H1 (cell line): ENCODE measurements around the gene ANKRD50. TPM values are rescaled to one million over a fixed set of nuclear protein-coding genes. Genes with fewer than 3 reads are reported as not detected.

Experiments
- ASH2L ChIP-seq: fragments of 200-600, 300-600 bp; sonication (generic); IDR thresholded peaks from one replicate; pipeline ENCODE4 v1.7.1; 2017; ENCODE audit warnings: low read length
- CBX5 ChIP-seq: fragments of 300-800, 300-1000 bp; sonication (generic); IDR thresholded peaks from 2 replicates; pipeline ENCODE4 v1.7.1; 2016; ENCODE audit warnings: antibody characterized with exemption, low read length, low read depth
- JUND ChIP-seq: IDR thresholded peaks from 2 replicates; pipeline ENCODE4 v1.6.1; 2011; ENCODE audit warnings: mild to moderate bottlenecking, improper control_type of control experiment, low read length
- KDM5A ChIP-seq: fragments of 200-600 bp; IDR thresholded peaks from 2 replicates; pipeline ENCODE4 v1.7.1; 2012; ENCODE audit warnings: mild to moderate bottlenecking, low read length, inconsistent platforms, mixed read lengths
- NANOG ChIP-seq: IDR thresholded peaks from 2 replicates; pipeline ENCODE4 v1.6.1; 2011; ENCODE audit warnings: low read length, low read depth, mild to moderate bottlenecking, inconsistent platforms; ENCODE audit not compliant: insufficient read depth, poor library complexity, severe bottlenecking
- POU5F1 ChIP-seq: IDR thresholded peaks from 2 replicates; pipeline ENCODE4 v1.6.1; 2011; ENCODE audit warnings: low read depth, mild to moderate bottlenecking, low read length, moderate library complexity
- polyA plus RNA-seq, 7 experiments: library from polyadenylated mRNA; depleted of rRNA in 3 of 7; stranded (reverse) in 5 of 7; unstranded in 2 of 7; fragments of >200 nt in 5 of 7; fragments of 200-250 nt in 2 of 7; gene quantifications; 1 replicate in 5 of 7; 2 replicates in 1 of 7; 4 replicates in 1 of 7; pipeline versions ENCODE4 v1.2.1 to v1.2.3, GENCODE V29; 2011 to 2013; ENCODE audit warnings: missing spikeins in 2 of 7, mixed read lengths in 2 of 7
- total RNA-seq: library from RNA; stranded (reverse); fragmentation: NEBNext Ultra II Directional; extraction: Animal tissue kit (Norgen Biotek cat#: 25700); gene quantifications from 2 replicates; pipeline ENCODE4 v1.2.1, GENCODE V29; 2021
- TF ChIP-seq, protein P1 (sequence below): fragments of 300-600 bp; sonication (generic); IDR thresholded peaks from 2 replicates; pipeline ENCODE4 v1.7.1; 2012; ENCODE audit warnings: low read length, moderate library complexity, mild to moderate bottlenecking, inconsistent platforms; ENCODE audit not compliant: insufficient replicate concordance
- TF ChIP-seq, protein P2 (sequence below): IDR thresholded peaks from 2 replicates; pipeline ENCODE4 v1.6.1; 2011; ENCODE audit warnings: low read depth, mild to moderate bottlenecking, low read length; ENCODE audit not compliant: insufficient read depth

Gene ANKRD50
- total and polyA plus RNA-seq, 2 of the 8 experiments (the other 6 are each of a cell fraction or from before 2014, with no cell fraction given) = 8.5 to 25.0 TPM

GRCh38 chr4:124682384-124682783, 30.1 kb downstream of the ANKRD50 start (continued):
- TF ChIP-seq, protein P1, sequence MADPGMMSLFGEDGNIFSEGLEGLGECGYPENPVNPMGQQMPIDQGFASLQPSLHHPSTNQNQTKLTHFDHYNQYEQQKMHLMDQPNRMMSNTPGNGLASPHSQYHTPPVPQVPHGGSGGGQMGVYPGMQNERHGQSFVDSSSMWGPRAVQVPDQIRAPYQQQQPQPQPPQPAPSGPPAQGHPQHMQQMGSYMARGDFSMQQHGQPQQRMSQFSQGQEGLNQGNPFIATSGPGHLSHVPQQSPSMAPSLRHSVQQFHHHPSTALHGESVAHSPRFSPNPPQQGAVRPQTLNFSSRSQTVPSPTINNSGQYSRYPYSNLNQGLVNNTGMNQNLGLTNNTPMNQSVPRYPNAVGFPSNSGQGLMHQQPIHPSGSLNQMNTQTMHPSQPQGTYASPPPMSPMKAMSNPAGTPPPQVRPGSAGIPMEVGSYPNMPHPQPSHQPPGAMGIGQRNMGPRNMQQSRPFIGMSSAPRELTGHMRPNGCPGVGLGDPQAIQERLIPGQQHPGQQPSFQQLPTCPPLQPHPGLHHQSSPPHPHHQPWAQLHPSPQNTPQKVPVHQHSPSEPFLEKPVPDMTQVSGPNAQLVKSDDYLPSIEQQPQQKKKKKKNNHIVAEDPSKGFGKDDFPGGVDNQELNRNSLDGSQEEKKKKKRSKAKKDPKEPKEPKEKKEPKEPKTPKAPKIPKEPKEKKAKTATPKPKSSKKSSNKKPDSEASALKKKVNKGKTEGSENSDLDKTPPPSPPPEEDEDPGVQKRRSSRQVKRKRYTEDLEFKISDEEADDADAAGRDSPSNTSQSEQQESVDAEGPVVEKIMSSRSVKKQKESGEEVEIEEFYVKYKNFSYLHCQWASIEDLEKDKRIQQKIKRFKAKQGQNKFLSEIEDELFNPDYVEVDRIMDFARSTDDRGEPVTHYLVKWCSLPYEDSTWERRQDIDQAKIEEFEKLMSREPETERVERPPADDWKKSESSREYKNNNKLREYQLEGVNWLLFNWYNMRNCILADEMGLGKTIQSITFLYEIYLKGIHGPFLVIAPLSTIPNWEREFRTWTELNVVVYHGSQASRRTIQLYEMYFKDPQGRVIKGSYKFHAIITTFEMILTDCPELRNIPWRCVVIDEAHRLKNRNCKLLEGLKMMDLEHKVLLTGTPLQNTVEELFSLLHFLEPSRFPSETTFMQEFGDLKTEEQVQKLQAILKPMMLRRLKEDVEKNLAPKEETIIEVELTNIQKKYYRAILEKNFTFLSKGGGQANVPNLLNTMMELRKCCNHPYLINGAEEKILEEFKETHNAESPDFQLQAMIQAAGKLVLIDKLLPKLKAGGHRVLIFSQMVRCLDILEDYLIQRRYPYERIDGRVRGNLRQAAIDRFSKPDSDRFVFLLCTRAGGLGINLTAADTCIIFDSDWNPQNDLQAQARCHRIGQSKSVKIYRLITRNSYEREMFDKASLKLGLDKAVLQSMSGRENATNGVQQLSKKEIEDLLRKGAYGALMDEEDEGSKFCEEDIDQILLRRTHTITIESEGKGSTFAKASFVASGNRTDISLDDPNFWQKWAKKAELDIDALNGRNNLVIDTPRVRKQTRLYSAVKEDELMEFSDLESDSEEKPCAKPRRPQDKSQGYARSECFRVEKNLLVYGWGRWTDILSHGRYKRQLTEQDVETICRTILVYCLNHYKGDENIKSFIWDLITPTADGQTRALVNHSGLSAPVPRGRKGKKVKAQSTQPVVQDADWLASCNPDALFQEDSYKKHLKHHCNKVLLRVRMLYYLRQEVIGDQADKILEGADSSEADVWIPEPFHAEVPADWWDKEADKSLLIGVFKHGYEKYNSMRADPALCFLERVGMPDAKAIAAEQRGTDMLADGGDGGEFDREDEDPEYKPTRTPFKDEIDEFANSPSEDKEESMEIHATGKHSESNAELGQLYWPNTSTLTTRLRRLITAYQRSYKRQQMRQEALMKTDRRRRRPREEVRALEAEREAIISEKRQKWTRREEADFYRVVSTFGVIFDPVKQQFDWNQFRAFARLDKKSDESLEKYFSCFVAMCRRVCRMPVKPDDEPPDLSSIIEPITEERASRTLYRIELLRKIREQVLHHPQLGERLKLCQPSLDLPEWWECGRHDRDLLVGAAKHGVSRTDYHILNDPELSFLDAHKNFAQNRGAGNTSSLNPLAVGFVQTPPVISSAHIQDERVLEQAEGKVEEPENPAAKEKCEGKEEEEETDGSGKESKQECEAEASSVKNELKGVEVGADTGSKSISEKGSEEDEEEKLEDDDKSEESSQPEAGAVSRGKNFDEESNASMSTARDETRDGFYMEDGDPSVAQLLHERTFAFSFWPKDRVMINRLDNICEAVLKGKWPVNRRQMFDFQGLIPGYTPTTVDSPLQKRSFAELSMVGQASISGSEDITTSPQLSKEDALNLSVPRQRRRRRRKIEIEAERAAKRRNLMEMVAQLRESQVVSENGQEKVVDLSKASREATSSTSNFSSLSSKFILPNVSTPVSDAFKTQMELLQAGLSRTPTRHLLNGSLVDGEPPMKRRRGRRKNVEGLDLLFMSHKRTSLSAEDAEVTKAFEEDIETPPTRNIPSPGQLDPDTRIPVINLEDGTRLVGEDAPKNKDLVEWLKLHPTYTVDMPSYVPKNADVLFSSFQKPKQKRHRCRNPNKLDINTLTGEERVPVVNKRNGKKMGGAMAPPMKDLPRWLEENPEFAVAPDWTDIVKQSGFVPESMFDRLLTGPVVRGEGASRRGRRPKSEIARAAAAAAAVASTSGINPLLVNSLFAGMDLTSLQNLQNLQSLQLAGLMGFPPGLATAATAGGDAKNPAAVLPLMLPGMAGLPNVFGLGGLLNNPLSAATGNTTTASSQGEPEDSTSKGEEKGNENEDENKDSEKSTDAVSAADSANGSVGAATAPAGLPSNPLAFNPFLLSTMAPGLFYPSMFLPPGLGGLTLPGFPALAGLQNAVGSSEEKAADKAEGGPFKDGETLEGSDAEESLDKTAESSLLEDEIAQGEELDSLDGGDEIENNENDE = no peak
- TF ChIP-seq, protein P2, sequence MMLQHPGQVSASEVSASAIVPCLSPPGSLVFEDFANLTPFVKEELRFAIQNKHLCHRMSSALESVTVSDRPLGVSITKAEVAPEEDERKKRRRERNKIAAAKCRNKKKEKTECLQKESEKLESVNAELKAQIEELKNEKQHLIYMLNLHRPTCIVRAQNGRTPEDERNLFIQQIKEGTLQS = no peak
- TF ChIP-seq CBX5 (no peak), JUND (no peak), NANOG (no peak), KDM5A (no peak), POU5F1 (no peak), ASH2L (no peak)
